ENCODE measurements around the gene RPS3. TPM values are rescaled to one million over a fixed set of nuclear protein-coding genes. Genes with fewer than 3 reads are reported as not detected.

RPS3 gene
- total RNA-seq, 1 donor from 2014 or later = 1,308 TPM

- no peak for DNase-seq (ENCODE audit: low spot score)
Measured at GRCh38 chr11:75434886-75435570, 35.7 kb downstream of the RPS3 start.

DNA sequence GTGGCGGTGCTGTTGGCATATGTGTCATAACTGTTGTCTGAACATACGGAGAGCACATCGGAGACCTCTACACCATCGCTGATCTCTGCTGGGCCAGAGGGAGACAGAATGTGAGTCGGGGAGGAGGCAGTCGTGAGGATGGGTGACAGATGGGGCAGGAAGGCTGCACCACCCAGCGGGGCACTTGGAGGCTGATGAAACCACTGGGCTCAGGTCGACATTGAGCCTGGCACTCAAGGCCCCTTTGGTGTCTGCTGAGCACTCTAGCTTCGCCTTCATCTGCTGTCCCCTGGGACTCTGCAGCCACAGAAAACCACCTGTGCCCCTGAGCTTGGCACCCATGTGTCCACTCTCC is 36.2 kb downstream of the RPS3 start:
- DNase-seq (ENCODE audit: low spot score) = no peak

- DNase-seq (ENCODE audit: low spot score) = no peak
Measured at GRCh38 chr11:75436806-75437205, 37.5 kb downstream of the RPS3 start.

- no peak for DNase-seq (ENCODE audit: low spot score)
Measured at GRCh38 chr11:75437966-75438659, 38.8 kb downstream of the RPS3 start.

- DNase-seq (ENCODE audit: low spot score) = no peak
Measured at GRCh38 chr11:75439026-75439425, 39.7 kb downstream of the RPS3 start.

GRCh38 chr11:75439495-75440120 is 40.3 kb downstream of the RPS3 start:
- no peak for DNase-seq (ENCODE audit: low spot score)

GRCh38 chr11:75440960-75441803 is 41.9 kb downstream of the RPS3 start:
- no peak for DNase-seq (ENCODE audit: low spot score)

DNA sequence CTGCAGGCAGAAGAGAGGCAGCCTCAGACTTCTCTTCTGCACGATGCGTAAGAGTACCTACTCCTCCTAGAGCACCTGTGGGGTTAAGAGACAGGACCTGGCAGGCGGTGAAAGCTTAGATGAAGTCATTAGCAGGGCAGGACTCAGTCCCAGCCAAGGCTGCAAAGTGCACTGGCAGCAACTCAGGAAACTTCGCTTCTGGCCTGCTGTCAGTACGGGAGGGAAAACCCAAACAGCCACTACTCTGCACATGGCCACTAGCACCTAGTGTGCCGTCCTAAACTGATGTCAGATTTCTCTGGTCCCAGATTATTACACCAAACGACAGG is 42.5 kb downstream of the RPS3 start:
- no peak for DNase-seq (ENCODE audit: low spot score)

DNA sequence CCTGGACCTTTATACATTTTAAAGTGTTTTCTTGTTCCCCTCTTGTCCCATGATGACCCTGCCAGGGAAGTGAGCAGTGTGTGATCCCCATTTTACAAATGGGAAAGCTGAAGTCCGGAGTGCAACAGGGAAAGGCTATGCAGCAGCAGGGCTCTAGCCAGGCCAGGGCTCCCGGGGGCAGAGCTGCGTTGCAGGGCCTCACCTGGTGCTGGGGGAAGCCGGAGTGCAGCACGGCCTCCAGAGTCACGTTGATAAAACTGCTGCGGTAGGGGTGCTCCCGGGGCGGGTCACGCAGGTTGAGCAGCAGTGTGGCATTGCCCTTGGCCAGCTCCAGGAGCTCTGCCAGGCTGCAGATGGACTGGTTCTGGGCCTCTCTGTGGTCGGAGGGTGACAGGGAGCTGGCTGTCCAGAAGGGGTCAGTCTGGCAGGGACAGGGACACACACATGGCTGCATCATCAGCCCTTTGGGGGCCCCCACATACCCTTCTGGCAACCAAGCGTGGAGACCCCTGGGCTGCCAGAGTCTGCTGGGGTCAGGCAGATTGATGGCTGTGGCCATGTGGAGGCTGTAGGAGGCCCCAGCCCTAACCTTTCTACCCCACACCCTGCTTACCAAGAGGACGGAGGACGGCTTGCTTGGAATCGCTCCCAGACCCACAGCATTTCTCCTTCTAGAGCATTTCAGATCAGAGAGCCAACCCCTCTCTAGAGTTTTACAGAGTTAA is 43.0 kb downstream of the RPS3 start:
- DNase-seq (ENCODE audit: low spot score) = no peak

GRCh38 chr11:75443043-75443442 is 43.7 kb downstream of the RPS3 start:
- DNase-seq (ENCODE audit: low spot score) = no peak

DNA sequence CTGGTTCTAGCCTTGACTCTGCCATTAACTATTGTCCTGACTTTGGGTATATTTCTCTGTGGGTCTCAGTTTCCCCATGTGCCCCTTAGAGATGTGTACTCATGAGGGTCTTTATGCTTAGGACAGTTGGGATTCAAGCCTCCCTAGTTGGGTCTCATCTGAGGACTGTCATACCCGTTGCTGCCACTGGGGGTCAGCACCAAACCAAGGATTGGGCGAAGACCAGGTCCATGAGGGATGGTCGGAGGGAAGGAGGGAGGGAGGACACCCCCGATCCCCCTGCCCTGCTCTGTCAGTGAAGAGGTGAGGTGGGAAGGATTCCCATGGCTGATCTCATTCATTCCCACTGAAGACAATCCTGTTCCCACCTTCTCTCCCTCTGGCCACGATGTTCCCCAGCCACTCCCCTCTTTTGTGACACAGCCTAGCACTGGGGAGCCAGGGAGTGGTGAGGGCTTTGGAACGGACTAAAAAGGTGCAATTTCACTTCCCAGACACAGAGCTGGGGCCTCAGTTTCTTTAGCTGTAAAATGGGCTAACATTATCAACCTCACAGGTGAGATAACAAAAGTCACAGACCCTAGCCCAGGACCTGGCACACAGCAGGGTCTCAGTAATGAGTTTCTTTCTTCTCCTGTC is 46.1 kb downstream of the RPS3 start:
- DNase-seq (ENCODE audit: low spot score) = peak; percentile 61

DNA sequence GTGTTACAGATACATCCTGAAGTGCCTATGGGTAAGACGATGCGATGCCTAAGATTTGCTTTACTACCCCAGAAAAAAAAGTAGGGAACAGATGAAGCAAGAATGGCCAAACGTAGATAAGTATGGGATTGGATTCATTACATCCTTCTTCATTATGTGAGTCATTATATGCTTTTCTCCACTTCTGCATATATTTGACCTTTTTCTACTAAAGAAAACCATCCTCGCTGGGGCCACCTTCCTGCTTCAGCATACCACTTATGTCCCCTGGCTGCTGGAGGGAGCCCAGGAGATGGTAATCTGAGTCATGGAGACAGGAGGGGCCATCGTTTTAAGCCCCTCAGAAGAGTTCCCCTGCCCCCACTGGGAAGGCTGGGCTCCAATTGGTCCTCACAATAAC is 48.1 kb downstream of the RPS3 start:
- DNase-seq (ENCODE audit: low spot score) = no peak

DNA sequence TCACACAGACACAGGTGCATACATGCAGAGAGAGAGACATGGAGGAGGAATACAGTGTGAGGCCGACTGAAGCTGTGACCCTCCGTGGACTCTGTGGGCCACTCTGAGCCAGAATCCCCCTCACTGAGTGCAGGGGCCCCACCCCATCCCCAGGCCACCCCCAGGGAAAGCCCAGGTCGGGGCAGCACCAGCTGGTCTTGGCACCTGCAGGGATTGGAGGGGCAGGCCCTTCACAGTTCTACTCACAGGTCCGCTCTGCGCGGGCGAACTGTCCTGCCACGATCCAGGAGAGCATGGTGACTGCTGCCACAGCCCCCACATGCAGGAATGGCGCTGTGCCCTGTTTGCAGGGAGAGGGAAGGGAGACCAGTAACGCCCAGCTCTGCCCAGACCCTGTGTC is 50.0 kb downstream of the RPS3 start:
- DNase-seq (ENCODE audit: low spot score) = no peak

DNA sequence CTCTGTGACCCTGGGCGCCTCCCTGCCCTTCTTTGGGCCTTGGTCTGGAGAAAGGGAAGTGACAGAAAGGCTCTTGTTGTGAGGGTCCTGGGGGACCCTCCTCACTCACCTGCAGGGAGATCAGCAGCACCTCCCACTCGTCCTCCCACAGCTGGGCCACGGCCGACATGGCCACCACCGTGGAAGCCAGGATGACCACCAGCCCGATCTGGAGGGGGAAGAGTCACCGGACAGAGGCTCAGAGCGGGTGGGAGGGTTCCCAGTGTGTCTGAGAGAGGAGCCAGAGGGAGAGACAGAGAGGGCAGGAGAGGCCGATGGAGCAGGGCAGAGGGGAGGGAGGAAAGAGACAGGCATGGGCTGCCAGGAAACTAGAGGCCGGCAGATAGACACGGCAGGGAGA is 50.5 kb downstream of the RPS3 start:
- DNase-seq (ENCODE audit: low spot score) = no peak

DNA sequence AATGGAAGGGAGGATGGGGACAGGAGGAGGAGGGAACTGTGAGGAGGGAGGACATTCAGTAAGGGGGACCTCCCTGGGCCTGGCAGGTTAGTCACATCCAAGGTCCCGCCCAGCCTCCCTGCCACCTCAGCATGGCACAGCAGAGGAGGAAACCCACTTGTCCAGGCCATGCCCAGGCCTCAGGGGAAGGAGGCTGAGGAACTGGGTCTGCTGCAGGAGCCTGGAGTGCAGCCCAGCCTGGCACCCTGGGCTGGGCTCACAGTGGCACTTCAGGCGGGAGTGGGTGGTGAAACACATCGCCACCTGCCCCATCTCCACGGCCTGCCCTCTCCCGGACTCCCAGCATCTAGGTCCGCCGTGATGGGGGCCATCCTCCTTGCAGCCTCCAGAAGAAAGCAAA is 50.9 kb downstream of the RPS3 start:
- no peak for DNase-seq (ENCODE audit: low spot score)

DNA sequence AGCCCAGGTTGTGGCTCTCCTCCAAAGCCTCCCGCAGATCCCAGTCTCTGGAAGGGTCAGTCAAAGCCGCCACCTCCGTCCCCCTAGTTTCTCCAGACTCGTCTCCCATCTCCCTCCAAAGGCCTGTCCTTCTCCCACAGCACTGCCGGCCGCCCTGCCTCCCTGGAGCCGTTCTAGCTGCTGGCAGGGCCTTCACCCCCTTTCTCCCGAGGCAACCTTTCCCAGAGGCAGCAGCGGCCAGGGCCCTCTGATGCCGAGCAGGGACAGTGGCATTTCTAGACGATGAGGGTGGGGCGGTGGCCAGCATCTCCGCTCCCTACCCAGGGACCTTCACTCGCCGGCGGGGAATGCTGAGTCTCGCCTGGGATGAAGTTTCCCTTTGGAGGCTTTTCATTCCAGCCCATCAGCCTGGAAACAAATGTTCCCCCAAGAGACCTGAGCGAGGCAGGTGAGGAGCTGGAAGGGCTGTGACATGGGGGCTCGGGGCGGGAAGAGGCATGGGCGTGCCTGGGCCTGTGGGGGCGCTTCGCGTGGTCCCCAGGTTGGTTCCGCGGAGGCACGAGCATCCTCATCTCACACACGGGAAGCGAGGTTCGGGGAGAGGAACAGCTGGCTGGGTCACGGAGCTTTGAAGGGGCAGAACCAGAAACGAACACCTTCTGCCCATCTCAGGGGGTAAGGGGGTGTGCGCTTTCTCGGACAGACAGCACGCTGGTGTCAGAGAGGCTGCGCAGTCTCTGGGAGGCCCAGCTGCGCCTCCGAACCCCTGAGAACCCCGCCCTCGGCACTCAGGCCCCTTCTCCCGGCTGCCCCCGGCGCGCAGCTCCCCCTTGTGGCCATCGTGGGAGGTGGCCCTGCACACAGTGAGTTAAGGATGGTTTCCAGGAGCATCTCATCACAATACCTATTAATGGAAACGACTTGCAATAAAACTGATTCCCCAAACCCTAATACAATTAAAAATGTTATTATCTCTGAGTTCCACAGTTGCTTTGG is 51.8 kb downstream of the RPS3 start:
- DNase-seq (ENCODE audit: low spot score) = no peak

DNA sequence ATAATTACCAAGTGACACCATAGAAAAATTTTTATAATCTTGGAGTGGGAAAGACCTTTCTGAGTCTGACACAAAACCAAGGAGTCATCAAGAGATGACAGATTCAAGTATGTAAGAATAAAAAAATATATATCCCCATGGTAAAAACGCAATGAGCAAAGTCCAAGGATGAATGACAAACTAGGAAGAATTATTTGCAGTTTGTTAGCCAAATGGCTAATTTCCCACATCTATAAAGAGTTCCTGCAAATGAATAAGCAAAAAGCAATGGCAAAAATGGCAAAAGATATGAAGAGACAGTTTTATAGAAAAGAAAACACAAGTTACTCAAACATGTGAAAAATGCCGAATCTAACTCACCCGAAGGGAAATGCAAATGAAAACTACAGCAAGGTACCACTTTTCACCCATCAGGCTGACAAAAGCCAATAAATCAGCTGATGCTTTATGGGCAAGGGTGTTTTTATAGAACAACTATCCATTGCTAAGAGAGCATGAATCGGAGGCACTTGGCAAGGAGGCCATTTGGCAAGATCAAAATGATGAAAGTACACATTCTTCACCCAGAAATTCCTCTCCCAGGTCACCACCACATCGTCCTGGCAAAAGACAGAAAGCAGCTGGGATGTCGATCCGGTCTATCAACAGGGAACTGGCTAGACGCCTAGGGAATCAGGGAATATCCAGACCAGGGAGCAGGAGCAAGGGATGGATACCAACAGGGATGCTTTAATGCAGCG is 54.8 kb downstream of the RPS3 start:
- DNase-seq (ENCODE audit: low spot score) = no peak

- DNase-seq (ENCODE audit: low spot score) = no peak
Measured at GRCh38 chr11:75454987-75455386, 55.7 kb downstream of the RPS3 start.

Measured in umbilical cord (tissue), 2 donors.